Stimulated activated CD8-positive, alpha-beta memory T cell treated with anti-CD3 and anti-CD28 coated beads, Interleukin-15, amount 100 ng/mL, for 1 hour (primary cell): ENCODE measurements around the gene PPARA.

Experiments used
- DNase-seq: peaks from one replicate; pipeline ENCODE4 v3.0.0-alpha.2; 2020; ENCODE audit warnings: low read depth

Gene PPARA

DNA sequence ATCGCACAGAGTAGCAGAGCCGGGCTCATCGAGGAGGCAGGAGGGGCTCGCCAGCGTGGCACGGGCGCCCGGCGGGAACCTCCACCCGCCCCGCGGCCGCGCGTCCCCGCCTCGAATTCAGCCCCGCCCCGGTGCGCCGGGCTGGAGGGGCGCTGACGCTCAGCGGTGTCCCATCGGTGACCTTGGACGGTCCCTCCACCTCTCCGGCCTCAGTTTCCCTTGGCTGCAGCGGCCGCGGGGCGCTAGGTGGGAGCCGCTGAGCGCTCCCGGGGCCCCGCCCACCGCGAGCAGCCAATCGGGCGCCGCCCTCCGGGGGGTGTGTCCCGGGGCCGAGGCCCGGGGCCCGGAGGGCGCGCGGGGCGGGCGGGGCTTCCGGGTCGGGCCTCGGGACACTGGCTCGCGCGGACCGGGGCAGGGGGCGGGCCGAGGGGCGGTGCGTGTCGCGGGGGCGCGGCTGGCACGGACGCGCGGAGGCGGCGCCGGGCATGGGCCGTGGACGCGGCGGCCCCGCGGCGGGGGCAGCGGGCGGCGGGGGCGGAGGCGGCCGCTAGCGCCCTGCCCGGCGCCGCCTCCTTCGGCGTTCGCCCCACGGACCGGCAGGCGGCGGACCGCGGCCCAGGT is at the start of gene PPARA:
Gene PPARA, plus strand, starts transcription at position 493 of the 621 bp plus-strand sequence. CDS start 47,858 bp downstream, outside the sequence.
- DNase-seq = peak; percentile 71

DNA sequence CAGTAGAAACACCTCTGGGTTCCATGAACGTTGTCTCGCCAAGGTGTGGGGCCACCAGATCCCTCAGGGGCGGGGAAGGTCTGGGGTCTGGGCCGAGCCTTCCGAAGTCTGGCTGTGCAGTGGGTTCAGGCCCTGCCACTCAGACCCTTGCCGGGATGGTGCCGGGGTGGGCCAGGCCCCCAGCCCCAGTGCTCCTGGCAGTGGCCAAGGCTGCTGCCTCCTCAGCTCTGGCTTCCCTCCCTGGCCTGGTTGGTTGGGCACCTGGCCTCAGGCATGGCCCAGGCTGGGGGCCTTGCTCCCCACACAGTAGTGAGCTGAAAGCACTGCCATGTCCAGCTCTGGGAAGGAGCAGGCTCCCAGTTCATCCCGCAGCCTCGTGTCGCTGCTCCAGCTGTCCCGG is 48.2 kb upstream of the PPARA start:
- no peak for DNase-seq

GRCh38 chr22:46102752-46103151 is 47.6 kb upstream of the PPARA start:
- no peak for DNase-seq

DNA sequence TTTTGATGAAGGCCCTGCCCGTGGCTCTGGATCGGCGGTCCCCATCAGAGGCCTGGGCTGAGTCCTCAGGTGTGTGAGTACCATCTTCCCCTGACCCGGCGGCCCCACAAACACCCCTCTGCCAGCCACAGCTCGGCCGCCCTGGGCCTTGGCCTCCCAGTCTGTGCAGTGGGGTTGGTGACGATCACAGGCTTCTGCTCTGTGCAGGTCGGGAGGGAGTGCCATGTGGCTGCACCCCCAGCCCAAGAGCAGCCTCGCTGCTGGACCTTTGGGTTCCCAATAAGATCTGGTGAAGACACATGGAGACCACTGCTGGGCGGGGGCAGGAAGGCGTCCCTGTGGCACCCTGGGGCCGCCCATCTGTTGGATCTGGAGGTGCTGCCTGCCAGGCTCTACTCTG is 47.1 kb upstream of the PPARA start:
- DNase-seq = no peak

DNA sequence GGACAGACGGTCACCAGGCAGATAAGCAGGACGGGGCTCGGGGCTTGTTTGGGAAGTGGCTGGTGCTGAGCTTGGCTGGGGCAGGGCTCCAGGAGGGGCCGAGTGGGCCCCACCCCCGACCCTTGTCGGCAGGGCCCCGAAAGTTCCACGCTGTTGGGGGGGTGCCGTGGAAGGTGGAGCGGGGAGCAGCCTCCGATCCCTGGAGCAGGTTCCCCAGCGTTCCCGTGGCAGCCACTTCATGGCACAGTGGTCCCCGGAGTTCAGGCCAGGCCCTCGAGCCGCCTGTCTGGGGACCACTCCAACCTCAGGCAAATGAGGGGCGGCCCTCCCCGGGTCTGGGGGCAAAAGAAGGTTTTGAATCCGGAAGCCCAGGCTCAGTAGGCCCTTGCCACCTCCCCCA is 46.7 kb upstream of the PPARA start:
- no peak for DNase-seq

DNA sequence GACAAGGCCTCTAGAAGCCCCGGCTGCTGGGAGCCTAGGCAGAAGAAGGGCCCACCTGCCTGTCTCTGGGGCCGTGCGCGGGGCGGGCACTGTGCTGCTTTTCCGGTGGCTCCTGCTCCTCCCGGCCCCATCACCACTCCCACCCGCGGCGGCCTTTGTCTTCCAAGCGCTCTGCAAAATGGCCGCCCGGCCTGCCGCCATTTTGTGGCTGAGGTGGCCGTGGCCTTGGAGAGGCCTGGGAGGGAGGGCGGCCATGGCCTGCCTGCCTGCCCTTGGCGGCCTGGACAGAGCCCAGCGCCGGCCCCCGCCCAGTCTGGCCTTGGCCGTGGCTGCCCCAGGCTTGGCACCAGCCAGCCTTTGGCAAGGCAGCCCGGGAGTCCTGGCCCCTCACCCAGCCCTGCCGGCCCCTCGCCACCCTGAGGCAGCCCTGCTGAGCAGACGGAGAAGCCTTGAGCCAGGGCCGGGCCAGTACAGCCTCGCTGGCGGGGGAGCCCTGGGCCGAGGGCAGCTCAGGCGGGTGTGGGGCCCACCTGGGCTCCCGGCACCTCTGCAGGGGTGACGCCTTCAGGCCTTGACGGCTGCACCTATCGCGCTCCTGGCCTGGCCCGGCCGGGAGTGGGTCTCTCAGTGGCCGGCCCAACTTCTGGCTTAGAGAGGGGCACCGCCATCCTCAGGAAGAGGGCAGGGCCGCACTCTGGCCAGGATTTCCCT is 46.0 kb upstream of the PPARA start:
- DNase-seq = no peak

DNA sequence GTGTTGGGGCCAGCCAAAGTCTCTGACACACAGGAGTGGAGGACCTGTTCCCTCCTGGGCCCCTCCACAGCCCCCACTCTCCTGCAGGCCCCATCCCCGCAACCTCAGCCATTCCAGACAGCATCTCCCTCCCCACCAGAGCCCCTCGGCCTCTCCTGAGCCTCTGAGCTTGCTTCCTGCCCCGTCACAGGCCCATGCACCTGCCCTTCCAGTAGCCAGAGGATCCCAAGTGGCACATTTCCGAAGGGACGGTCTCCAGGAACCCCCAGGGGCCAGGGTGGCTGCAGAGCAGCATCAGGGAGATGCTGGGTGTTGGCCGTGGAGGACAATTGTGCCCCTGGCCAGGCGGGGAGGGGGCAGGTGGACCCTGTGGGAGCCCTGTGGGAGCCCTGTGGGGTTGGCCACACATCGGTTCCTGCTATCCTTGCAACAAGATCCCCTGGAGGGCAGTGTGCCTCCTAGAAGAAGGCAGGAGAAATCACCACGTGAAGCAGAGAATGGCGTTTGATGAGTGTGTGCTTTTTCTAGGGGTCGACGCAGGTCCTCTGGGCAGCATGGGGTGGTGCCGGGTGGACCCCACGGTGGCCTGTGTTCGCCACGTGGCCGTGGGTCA is 45.3 kb upstream of the PPARA start:
- DNase-seq = no peak

GRCh38 chr22:46105494-46106278 is 44.6 kb upstream of the PPARA start:
- DNase-seq = no peak

DNA sequence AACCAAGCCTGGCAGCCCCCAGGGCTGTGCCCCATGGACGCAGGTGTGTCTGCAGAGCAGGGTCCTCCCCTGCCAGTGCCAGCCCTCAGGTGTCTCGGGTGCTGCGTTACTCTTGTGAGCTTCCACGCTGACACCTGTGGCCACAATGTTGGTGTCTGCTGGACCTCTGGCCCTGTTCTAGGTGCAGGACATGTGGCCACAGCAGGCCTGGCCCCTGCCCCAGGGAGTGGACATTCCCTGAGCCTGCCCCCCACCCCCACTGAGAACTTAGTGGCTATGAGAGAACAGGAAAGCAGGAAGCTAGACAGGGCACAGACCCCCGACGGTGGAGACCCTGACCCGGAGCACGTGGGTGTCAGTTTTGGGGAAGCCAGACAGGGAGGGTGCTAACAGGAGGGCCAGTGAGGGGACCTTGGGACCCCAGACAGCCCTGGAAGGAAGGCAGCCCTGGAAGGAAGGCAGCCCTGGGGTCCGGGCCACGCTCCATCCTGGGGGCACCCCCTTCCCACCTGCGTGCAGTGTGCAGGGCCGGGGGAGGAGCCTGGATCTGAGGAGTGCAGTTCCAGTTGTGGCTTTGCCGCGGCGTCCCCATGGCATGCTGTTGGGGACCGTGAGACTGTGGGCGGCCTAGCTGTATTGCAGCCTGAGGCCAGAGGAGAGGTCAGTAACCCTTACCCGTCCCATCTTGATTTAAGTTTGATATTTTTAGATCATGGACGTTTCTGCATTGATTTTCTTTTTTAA is 43.9 kb upstream of the PPARA start:
- DNase-seq = no peak

DNA sequence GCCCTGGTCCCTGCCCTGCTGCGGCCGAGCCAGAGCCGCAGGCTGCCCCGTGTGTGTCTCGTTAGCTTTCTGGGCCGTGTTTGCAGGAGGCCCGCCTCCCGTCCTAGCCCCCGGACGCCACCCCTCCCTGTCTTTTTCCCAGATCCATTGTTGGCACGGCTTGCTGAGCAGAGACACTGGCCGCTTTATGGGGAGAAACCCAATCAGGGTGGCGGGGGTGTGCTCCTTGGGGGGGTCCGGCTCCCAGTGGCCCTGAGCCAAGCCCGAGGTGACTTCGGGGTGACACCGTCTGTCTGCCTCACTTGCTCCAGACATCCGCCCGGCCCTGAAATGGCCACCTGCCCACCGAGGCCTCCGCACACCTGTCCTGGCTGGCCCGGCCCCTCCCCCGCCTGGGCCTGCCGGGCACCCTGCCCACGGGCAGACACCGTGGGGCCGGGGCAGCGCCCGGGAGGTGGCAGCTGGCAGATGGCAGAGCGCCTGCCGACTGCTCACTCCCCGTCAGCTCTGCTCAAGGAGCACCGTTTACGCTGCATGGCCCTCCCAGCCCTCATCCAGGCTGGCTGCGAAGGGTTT is 43.1 kb upstream of the PPARA start:
- no peak for DNase-seq

GRCh38 chr22:46107753-46108563 is 42.4 kb upstream of the PPARA start:
- DNase-seq = no peak

- no peak for DNase-seq
Observed at GRCh38 chr22:46108564-46109473, 41.5 kb upstream of the PPARA start.

DNA sequence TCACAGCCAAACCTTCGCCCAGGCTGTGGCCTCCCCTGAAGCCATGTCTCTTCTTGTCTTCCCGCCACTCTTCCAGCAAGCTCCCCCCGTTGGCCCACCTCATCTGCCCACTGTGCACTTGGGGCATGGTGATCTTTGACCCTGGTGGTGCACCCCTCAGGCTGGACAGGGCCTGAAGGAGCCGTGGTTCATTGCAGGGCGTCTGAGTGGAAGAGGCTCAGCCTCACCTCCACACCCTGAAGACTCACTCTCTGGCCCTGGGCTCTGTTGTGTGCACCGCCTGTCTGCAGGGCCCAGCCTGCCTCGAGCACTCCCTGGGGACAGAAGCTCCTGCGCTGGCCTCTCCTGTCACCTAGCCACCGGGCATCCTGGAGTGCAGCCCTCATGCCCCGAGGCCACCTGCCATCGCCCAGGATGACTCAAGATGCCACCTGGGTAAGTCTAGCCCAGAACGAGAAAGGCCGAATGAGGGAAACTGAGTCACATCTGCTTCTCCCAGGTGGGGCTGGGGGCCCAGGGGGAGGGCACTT is 40.8 kb upstream of the PPARA start:
- no peak for DNase-seq

GRCh38 chr22:46110215-46110614 is 40.1 kb upstream of the PPARA start:
- no peak for DNase-seq

DNA sequence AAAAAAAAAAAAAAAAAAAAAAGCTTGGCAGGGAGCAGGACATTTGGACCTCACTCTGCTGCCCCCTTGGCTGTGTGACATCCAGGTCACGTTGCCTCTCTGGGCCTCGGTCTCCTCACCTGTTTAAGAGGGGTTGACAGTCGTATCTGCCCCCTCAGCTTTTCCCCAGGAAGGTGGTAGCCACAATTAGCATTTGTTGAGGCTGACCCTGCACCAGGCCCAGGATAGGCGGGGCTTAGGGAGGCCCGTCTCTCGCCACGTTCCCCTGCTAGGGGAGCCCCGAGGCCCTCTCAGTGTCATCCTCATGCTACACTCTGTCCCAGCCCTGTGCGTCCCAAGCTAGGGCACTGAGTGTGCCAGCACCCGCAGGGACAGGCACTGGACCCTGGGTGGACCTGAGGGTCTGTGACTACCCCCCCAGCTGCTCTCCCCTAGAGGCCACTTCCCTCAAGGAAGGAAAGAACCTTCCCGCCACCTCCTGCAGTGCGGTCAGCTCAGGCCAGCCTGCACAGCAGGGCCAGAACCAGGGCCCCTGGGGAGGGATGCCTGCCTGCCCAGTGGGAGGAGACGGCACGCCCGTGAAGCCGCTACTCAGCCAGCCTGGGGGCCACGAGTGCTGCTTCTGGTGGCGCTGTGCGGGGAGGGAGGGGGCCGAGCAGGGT is 38.5 kb upstream of the PPARA start:
- DNase-seq = no peak

GRCh38 chr22:46112405-46112804 is 37.9 kb upstream of the PPARA start:
- no peak for DNase-seq

DNA sequence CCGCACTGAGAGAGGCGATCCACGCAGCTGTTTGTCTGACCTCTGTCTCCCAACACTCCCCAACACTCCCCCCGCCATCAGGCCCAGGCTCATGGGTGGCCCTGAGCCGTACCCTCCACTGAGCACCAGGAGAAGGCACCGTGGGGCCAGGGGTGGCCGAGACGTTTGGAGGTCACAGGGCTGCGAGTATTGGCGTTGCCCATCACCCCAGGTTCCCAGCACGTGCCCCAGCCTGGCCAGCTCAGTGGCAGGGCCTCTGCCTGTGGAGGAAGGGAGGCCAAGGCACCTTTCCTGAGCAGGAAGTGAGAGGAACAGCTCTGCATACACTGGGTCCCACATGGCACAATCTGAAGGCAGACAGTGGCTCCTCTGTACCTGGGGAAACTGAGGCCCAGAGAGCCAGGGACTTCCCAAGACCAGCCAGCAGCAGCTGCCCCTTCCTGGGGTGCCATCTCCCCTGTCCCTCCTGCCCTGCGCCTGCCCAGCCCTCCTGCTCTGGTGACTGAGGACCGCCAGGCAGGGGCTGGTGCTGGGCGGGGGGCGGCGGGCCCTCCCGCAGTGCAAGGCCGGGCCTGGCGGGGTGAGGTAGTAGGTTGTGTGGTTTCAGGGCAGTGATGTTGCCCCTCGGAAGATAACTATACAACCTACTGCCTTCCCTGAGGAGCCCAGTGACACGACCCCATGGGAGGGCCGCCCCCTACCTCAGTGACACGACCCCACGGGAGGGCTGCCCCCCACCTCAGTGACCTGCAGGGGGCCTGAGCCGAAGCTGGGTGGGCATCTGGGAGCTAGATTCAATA is 37.0 kb upstream of the PPARA start:
- DNase-seq = no peak

DNA sequence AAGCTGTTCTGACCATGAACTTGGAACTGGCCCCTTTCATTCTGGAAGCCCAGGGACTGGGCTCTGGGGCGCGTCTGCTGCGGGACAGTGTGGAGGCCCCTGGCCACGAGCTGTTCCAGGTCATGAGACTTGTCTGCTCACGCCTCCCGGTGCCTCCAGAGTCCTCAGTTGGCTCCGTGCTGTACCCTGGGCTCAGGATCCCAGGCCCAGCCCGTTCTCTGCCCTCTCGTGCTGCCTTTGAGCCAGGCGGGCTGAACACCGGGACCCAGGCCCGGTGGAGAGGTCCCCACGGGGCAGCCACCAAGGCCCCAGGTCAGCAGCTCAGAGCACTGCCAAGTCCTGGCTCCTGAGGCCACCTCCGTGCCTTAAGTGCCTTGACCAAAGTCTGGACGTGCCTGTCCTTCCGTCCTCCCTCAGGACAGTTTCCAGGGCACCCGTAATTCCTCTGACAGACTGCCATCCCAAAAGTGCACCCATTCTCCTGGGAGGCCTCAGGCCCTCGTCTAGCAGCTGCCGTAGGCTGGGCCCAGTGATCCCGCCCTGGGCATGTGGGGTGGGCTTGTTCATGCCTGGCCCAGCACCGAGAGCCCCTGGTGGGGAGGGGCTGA is 36.3 kb upstream of the PPARA start:
- no peak for DNase-seq
